Smooth muscle cell (in vitro differentiated cells): ENCODE measurements around the gene RBMS3. TPM values are rescaled to one million over a fixed set of nuclear protein-coding genes. Genes with fewer than 3 reads are reported as not detected.

ENCODE experiments used
- DNase-seq: peaks from one replicate; lab custom pipeline; 2025; ENCODE audit not compliant: unreplicated experiment; lab: John Stamatoyannopoulos, UW
- H2AFZ ChIP-seq: fragments of 200-600 bp; sonication (generic); 2 replicates; pipeline ENCODE4 v1.6.0; 2016; ENCODE audit warnings: antibody characterized with exemption, low read depth, mild to moderate bottlenecking
- H3F3A ChIP-seq: fragments of 200-600 bp; sonication (generic); 2 replicates; pipeline ENCODE4 v1.6.0; 2017; ENCODE audit warnings: antibody characterized with exemption, low read depth
- H3K27ac ChIP-seq: fragments of 200-600 bp; sonication (generic); 2 replicates; pipeline ENCODE4 v1.5.1; 2016; ENCODE audit warnings: low read depth, mild to moderate bottlenecking
- H3K27me3 ChIP-seq: fragments of 200-600 bp; sonication (generic); 2 replicates; pipeline ENCODE4 v1.6.1; 2016; ENCODE audit warnings: low read depth, mild to moderate bottlenecking
- H3K36me3 ChIP-seq: fragments of 200-600 bp; sonication (generic); 2 replicates; pipeline ENCODE4 v1.5.1; 2016; ENCODE audit warnings: low read depth
- H3K4me1 ChIP-seq: fragments of 200-600 bp; sonication (generic); 2 replicates; pipeline ENCODE4 v1.5.1; 2016; ENCODE audit warnings: low read depth
- H3K4me2 ChIP-seq: fragments of 200-600 bp; sonication (generic); 2 replicates; pipeline ENCODE4 v1.6.0; 2016; ENCODE audit warnings: mild to moderate bottlenecking
- H3K4me3 ChIP-seq: fragments of 200-600 bp; sonication (generic); 2 replicates; pipeline ENCODE4 v1.5.1; 2016; ENCODE audit warnings: mild to moderate bottlenecking
- H3K79me2 ChIP-seq: fragments of 200-600 bp; sonication (generic); 2 replicates; pipeline ENCODE4 v1.6.0; 2016; ENCODE audit warnings: low read depth, mild to moderate bottlenecking
- H3K9ac ChIP-seq: fragments of 200-600 bp; sonication (generic); 2 replicates; pipeline ENCODE4 v1.6.0; 2016; ENCODE audit warnings: low read depth
- H3K9me3 ChIP-seq: fragments of 200-600 bp; sonication (generic); replicated peaks from 2 replicates; pipeline ENCODE4 v1.5.1; 2016; ENCODE audit warnings: low read depth
- H4K20me1 ChIP-seq: fragments of 200-600 bp; sonication (generic); 2 replicates; pipeline ENCODE4 v1.6.0; 2016; ENCODE audit warnings: low read depth
- WGBS: methylation state at CpG from one replicate; pipeline ENCODE4 v1.1.7; 2016; ENCODE audit warnings: low lambda C conversion rate; 5-methylcytosine and 5-hydroxymethylcytosine counted together
- polyA plus RNA-seq: library from polyadenylated mRNA; unstranded; fragments of >200 nt; fragmentation: Nextera tagmentation; extraction: Ambion mirVana; gene quantifications from 2 replicates; pipeline ENCODE4 v1.2.1, GENCODE V29; 2016
- total RNA-seq: library from RNA; depleted of rRNA; stranded (reverse); fragments of >200 nt; gene quantifications from 2 replicates; pipeline ENCODE4 v1.2.3, GENCODE V29; 2014
- TF ChIP-seq, protein P1 (sequence below): fragments of 200-600 bp; sonication (generic); IDR thresholded peaks from 2 replicates; pipeline ENCODE4 v1.5.1; 2017; ENCODE audit warnings: borderline replicate concordance, mild to moderate bottlenecking, antibody characterized with exemption; ENCODE audit not compliant: insufficient read depth, poor library complexity, severe bottlenecking

The RBMS3 gene
- total and polyA plus RNA-seq, 2 experiments from 2014 or later: 42.9 to 50.6 TPM

GRCh38 chr3:30011237-30011803, 730.4 kb downstream of the RBMS3 start:
- no peaks in the 10 kb centered on the region for H3K79me2 ChIP-seq
- H3K4me3 ChIP-seq: no peak overlapping the region
- H3K36me3 ChIP-seq: no peaks in the 10 kb centered on the region
- TF ChIP-seq, protein P1, sequence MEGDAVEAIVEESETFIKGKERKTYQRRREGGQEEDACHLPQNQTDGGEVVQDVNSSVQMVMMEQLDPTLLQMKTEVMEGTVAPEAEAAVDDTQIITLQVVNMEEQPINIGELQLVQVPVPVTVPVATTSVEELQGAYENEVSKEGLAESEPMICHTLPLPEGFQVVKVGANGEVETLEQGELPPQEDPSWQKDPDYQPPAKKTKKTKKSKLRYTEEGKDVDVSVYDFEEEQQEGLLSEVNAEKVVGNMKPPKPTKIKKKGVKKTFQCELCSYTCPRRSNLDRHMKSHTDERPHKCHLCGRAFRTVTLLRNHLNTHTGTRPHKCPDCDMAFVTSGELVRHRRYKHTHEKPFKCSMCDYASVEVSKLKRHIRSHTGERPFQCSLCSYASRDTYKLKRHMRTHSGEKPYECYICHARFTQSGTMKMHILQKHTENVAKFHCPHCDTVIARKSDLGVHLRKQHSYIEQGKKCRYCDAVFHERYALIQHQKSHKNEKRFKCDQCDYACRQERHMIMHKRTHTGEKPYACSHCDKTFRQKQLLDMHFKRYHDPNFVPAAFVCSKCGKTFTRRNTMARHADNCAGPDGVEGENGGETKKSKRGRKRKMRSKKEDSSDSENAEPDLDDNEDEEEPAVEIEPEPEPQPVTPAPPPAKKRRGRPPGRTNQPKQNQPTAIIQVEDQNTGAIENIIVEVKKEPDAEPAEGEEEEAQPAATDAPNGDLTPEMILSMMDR: no peak
- no peaks in the 10 kb centered on the region for H3K9me3 ChIP-seq
- H3F3A ChIP-seq: no peaks in the 10 kb centered on the region
- H3K4me2 ChIP-seq: no peak overlapping the region
- no peak overlapping the region for H3K27ac ChIP-seq
- H3K4me1 ChIP-seq: no peaks in the 10 kb centered on the region
- no peak for DNase-seq
- 99% methylated on average over 4 of the region's 4 CpGs for WGBS
- H4K20me1 ChIP-seq: no peaks in the 10 kb centered on the region
- H2AFZ ChIP-seq: no peak overlapping the region
- no peak overlapping the region for H3K9ac ChIP-seq
- H3K27me3 ChIP-seq: no peaks in the 10 kb centered on the region

GRCh38 chr3:30012941-30013543, 732.2 kb downstream of the RBMS3 start:
- H3K9me3 ChIP-seq: no peaks in the 10 kb centered on the region
- no peak overlapping the region for H3K4me2 ChIP-seq
- no peaks in the 10 kb centered on the region for H3F3A ChIP-seq
- no peak overlapping the region for H3K27ac ChIP-seq
- no peaks in the 10 kb centered on the region for H3K4me1 ChIP-seq
- no peak for DNase-seq
- H3K9ac ChIP-seq: no peak overlapping the region
- H4K20me1 ChIP-seq: no peaks in the 10 kb centered on the region
- H2AFZ ChIP-seq: no peak overlapping the region
- 7% methylated on average over 2 of the region's 2 CpGs for WGBS
- H3K4me3 ChIP-seq: no peak overlapping the region
- no peaks in the 10 kb centered on the region for H3K79me2 ChIP-seq
- H3K27me3 ChIP-seq: no peaks in the 10 kb centered on the region
- TF ChIP-seq, protein P1: peak; percentile 66
- H3K36me3 ChIP-seq: no peaks in the 10 kb centered on the region

DNA sequence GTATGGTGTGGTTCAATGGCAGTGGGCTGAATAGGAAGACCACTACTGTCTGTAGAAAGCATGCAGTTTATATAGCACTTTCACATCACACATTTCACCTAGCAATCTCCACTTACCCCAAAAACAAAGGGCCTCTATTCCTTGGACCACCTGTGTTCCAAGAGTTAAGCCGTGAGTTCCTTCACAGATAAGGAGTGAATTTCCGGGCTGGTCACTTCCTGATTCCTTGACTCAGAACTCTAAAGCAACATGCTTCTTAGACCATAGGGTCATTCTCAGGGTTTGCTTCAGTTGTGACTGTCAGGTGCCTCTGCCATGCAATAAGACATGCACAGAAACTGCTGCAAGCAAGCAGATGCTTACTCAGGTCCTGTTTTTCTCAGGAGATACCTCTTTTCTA, 737.0 kb downstream of the RBMS3 start:
- H3K9ac ChIP-seq: no peak overlapping the region
- no peaks in the 10 kb centered on the region for H3F3A ChIP-seq
- H3K9me3 ChIP-seq: no peaks in the 10 kb centered on the region
- H3K4me2 ChIP-seq: no peak overlapping the region
- WGBS: 69% methylated on average over 2 of the region's 2 CpGs
- TF ChIP-seq, protein P1: no peak
- H3K27ac ChIP-seq: no peak overlapping the region
- H2AFZ ChIP-seq: no peak overlapping the region
- no peaks in the 10 kb centered on the region for H4K20me1 ChIP-seq
- no peak for DNase-seq
- no peak overlapping the region for H3K4me3 ChIP-seq
- no peaks in the 10 kb centered on the region for H3K79me2 ChIP-seq
- H3K36me3 ChIP-seq: no peaks in the 10 kb centered on the region
- H3K27me3 ChIP-seq: no peaks in the 10 kb centered on the region
- H3K4me1 ChIP-seq: no peaks in the 10 kb centered on the region

- no peaks in the 10 kb centered on the region for H3K4me1 ChIP-seq
- no peak overlapping the region for H2AFZ ChIP-seq
- no peak overlapping the region for H3K4me2 ChIP-seq
- H3F3A ChIP-seq: no peaks in the 10 kb centered on the region
- no peaks in the 10 kb centered on the region for H3K9me3 ChIP-seq
- TF ChIP-seq, protein P1: no peak
- no peaks in the 10 kb centered on the region for H3K79me2 ChIP-seq
- no peaks in the 10 kb centered on the region for H3K36me3 ChIP-seq
- no peaks in the 10 kb centered on the region for H4K20me1 ChIP-seq
- no peaks in the 10 kb centered on the region for H3K27me3 ChIP-seq
- H3K27ac ChIP-seq: no peak overlapping the region
- no peak overlapping the region for H3K9ac ChIP-seq
- 91% methylated on average over 1 of the region's 1 CpG for WGBS
- DNase-seq: no peak
- no peak overlapping the region for H3K4me3 ChIP-seq
Observed at GRCh38 chr3:30020380-30020779, 739.5 kb downstream of the RBMS3 start.
